ENCODE data around the gene TBX1.

Gene TBX1

DNA sequence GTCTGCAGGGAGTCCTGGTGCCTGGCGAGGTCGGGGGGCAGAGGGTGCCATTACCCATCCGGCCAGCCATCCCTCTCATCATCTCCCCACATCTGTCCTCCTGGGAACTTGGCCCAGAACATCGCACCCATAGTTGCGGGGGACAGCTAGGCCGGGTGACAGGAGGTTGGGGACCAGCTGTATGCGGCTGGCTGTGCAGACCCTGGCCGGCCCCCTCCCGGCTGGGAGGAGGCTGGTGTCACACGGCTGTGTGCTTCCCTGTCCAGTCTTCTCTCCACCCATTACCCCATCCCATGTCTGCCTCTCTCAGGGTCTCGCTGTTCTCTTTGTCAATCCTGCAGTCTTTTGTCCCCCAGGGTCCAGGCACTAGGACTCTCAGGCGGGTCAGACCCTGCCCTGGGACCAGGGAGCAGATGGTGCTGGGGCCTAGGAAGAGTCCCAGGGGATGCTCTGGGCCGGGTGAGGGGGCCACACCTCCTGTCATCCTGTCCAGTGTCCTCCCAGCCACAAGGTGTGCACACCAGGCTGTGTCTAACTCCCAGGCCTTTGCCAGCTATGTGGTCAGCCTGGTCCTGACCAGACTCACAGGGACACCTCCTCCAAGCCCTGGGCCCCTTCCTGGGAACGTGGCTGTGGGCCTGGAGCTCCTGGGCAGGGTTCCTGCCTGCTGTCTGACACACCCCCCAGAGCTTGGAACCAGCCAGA is 6.4 kb upstream of the TBX1 start:
- no peak for DNase-seq (ENCODE audit: low read depth)

DNA sequence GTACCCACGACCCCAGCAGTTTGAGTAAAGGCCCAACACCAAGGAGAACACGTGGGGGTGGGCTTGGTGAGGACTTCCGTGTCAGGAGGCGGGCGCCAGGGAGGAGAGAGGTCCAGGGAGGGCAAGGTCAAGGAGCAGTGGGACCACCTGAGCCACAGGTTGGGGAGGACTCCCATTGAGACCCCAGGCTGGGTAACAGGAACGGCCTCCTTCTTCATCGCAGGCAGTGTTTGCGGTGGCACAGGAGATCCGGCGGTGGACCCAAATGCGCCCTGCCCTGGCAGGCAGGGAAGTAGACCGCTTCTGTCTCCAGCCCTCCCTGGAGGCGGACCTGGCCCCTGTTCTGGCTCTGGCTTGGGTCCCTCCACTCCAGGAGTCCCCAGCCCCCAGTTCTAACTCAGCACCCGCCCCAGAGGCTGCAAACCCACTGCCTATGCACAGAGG is 5.9 kb upstream of the TBX1 start:
- no peak for DNase-seq (ENCODE audit: low read depth)

DNA sequence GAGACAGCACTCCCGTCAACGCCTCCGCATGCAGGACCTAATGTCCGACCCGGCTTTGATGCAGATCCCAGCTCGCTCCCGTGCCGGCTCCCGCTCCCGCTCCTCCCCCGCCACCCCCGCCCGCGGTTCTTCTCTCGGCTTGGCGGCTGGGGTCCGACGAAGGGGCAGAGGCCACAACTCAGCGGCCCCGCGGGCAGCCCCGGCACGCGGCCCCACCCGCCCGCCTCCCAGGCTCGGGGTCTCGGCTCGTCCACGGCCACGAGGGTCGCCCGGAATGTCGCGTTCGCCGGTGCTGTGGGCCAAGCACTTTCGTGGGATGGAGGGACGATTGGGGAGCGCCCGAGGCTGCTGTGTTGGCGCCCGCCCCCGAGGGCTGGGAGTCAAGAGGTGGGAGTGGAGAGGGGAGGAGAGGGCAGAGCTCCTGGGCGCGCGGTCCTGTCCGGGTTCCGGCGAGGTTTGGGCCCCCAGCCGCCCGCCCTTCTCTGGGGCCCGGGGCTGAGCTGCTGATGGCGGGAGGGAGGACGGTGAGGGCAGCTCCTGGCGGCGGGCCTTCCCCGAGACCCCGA is 5.3 kb upstream of the TBX1 start:
- no peak for DNase-seq (ENCODE audit: low read depth)

DNA sequence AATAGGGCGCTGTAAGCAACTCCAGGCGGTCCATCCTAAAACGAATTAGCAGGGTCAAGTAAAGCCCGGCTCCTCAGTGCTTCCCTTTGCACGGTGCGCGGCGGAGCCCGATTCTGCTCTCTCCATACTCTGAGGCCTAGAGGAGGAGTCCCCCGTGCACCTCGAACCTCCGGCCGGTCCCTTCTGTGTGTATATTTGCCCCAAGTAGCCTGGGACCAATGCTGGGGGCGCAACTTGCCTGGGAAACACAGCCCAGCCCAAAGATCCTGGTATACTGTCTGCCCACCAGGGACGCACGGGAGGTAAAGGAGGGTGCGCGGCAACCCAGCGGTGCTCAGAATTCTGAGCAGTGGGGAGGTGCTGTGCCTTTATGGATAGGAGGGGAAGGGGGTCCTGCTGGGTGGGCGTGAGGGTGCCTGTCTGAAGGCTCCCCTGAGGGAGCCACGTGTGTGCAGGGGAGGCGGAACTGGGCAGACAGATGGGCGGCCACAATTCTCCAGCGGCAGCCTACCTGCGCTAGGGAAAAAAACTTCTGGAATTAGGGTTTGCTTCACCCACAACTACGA is 4.8 kb upstream of the TBX1 start:
- DNase-seq (ENCODE audit: low read depth): no peak

DNA sequence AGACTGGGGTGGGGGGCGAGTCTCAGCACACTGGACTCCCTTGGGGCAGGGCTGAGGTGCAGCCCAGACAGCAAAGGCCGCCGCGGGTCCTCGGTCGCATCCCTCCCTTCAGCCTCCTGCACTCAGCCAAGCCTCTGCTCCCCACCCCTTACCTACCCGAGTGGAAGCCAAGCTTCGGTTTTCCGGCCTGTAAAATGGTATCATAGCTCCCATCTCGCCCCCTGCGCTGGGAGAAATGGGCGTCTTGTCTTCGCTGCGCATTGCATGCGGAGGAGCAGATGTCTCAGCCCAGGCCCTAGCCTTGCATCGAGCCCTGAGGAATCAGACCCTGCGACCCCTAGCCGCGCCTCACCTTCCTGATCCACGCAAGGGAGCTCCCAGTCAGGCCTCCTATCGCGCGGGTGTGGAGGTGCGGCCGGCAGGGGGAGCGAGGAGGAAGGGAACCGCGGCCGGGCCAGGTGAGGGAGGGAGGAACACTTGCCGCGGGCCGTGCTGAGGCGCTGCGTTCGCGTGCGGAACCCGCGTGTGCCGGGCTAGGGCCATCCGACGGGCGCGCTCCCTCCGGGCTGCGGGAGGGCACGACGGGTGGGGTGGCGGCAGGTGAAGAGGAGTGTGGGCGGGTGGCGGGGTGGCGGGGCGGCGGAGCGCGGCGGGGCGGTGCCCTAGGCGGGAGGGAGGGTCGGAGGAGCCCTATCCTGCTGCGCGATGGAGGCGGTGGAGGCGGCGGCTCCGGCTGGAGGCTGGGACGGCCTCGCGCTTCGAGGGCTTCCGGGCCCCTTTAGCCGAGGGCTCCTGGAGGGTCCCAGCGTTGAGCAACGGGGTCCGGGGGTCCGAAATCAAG is 4.1 kb upstream of the TBX1 start:
- DNase-seq (ENCODE audit: low read depth): peak; percentile 39

DNA sequence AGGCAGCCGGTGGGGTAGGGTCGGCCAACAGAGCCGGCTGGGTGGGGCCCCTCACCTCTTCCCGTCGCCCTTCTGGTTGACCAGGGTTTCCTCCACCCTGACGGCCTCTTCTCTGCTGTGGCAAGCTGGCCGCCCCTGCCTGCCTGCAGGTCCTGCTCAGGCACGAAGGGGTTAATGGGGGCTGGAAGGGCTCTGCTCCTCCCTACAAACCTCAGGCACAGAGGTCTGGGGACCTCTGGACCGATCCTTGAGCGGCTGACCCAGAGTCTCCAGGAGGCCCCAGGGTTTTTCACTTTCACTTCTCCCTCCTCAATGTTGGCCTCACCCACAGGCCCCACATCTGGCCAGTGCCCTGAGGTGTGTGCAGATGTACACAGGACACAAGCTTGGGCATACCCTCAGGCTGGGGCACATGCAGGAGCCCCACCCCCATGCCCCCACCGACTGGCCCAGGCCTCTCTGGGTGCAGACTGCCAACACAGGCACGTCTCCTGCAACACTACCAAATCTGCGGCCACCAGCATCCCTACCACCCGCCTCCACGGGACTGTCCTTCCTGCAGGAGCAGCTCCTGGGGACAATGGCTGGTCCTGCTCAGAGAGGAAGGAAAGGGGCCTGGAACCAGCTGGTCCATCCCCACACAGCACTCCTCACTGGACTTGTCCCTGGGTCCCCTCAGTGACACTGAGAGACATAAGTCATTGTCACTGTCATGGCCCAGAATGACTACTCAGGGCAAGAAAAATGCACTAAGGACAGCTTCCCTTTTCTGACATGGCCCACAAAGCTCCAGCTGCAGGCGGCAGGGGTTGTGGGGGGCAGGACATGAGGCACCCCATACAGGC is 3.2 kb upstream of the TBX1 start:
- DNase-seq (ENCODE audit: low read depth): no peak

DNA sequence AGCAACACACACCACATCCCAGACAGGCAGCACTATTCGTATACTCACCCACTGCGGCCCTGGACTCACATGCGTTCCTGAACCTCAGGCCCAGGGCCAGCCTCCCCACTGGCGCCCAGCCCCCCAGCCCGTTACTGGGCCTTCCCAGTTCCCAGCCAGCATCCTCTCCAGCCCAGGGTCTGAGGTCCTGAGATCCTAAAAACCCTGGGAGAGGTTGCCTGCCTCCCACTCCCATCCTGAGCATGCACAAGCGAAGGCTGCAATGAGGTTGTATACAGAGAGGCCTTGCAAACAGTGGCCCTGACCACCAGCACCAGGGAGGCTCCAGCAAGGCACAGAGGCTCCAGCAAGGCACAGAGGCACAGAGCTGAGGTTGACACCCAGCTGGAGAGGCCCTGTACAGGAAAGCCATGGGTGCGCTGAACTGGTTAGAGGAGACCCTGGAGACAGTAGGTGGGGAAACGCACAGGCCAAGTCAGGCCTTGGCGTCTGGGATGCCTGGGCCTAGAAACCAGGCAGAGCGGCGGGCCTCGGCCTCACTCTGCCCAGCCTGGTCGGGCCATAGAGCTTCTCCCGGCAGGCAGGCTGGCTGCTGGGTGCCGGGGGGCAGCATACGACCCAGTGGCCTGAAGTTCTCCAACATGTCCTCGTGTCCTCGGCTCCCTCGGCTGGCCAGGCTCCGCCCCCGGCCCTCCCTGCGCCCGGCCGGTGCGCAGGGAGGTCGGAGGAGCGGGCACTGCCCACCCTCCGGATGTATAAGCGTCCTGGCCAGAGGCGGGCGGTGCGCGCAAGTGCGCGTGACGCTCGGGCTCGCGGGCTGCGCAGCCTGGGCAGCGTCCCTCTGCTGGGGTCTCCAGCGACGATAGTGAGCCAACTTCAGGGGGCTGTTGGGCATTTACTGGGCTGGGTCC is 2.3 kb upstream of the TBX1 start:
- no peak for DNase-seq (ENCODE audit: low read depth)

DNA sequence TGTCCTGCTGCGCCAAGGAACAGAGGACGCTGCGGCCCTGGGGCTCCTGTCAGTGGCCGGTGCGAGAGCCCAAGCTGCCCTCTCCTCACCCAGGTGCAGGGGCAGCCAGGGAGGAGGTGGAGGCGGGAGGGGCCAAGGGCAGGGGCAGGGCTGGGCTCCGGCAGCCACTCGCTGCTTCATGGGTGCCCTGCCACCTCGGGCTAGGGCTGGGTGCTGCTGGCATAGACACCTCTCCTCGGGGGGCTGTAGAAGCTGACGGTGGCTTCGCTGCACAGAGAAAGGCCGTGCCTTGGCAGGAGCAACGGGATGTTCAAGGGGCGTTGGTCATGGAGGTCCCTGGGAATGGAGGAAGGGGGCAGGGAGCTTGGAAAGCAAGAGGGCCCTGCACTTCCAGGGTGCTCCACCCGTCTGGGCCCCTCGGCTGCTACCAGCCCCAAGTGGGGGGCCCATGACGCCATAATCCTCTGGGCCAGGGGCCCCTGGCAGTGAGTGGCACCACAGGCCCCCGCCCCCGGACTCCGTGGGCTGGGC is 1.6 kb upstream of the TBX1 start:
- DNase-seq (ENCODE audit: low read depth): no peak

DNA sequence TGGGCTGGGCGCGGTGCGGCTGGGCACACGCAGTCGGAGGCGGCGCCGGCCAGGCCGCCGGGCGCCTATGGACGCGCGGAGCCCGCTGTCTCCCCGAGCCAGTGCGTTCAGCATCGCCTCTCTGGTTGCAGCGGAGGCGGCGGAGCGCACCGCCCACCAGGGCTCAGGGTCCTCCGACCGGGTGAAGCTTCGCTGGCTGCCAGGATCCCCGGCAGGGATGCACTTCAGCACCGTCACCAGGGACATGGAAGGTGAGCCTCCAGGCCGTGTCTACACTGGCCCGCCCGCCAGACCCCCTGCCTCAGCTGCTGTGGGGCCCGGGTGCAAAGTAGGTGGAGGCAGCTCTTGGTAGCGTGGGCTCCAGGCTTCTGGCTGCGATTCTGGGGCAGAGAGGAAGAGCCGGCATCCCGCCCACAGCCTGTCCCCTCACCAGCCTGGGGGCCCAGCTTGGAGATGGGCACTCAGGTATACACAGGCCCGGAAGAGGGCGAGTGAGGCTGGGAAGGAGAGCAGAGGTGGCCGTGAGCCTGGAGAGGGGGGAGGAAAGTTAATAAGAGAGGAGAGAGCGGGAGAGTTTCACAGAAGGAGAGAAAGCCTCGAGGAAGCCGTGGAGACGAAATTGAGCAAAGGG is 1.0 kb upstream of the TBX1 start:
- no peak for DNase-seq (ENCODE audit: low read depth)

DNA sequence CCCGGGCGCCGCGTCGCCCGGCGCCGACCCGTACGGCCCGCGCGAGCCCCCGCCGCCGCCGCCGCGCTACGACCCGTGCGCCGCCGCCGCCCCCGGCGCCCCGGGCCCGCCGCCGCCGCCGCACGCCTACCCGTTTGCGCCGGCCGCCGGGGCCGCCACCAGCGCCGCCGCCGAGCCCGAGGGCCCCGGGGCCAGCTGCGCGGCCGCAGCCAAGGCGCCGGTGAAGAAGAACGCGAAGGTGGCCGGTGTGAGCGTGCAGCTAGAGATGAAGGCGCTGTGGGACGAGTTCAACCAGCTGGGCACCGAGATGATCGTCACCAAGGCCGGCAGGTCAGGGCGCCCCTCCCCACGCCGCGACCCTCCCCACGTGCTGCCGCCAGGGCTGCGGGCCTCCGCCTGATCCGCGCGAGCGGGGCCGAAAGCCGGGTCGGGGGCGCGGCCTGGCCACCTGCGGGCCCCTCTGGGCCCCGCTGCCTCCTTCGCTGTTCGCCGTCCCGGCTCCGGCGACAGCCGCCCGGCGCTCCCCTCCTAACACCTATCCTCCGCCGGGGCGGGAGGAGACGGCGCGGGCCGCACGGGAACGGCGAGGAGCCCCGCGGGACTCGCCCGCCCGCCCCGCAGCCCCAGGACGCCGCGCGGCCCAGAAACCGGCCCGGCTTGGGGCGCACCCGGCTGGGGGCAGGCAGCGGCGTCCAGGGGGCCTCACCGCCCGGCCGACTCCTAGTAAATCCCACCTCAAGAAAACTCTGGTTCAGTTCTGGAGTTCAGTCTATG is 560 bp downstream of the TBX1 start:
- DNase-seq (ENCODE audit: low read depth): no peak

DNA sequence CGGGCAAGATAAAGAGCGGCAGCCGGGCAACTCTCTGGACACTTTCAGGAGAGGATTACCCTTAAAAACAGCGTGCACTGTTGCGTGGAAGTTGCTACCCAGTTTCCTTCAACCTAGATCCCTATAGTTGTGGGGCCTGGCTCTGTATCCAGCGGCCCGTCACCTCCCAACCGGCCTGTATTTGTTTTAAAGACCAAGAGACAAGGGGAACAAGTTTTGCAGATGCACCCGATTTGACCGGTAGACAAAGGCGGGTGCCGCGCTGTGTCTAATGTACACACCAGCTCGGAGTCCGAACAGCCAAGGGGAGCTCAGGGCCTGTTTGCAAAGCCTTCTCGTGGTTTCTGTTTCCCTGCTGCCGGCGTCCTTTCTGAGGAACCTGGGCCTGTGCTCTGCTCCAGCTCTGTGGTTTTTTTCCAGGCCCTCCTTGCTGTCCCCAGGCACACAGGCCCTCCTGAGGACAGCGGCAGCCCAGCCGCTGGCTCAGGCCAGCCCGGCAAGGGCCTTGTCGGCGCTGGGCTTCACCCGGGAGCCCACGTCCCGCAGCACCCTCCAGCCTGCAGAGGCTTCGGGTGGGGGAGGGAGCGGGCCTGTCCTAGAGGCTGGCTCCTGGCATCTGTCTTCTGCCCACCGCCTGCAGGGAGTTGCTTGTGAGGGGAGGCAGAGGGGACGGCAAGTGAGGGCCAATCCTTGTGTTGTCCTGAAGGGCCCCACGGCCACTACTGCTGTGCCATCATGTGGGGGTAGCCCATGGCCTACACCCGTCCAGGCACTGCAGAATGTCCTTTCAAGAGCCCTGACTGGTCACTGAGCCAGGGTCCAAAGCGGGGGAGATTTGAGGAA is 1.4 kb downstream of the TBX1 start:
- DNase-seq (ENCODE audit: low read depth): no peak

DNA sequence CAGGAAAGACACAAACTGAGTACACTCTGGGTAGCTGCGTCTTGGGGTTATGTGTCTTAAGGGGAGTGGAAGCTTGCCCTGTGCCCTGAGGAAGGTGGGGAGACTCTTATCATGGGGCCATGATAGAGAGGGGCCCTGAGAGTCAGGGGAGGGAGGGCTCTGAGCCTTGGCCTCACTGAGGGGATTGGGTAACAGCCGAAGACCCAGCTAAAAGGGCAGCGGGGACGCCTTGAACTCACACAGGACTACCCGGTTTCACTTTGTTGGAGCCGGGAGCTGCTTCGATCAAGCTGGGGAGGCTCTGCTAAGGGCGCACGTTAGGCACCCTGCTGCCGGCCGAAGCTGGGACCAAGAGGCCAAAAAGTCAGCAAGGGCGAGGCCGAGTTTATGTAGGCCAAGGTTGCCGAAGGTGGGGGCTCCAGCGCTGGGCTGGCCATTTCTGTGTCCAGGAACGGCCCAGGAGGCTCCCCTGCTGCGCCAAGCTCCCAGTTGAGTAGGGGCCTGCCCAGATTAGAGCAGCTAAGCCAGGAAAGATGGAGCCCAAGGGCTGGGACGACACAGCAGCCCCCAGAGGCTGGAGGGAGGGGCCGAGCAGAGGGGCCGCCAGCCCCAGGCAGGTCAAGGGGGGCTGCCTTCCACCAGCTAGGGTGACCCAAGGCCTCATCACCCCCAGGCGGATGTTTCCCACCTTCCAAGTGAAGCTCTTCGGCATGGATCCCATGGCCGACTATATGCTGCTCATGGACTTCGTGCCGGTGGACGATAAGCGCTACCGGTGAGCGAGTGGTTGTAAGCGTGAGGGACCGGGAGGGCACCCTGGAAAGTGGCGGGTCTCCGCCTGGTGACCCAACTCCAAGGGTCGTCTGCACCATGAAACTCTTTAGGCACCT is 2.2 kb downstream of the TBX1 start:
- no peak for DNase-seq (ENCODE audit: low read depth)

DNA sequence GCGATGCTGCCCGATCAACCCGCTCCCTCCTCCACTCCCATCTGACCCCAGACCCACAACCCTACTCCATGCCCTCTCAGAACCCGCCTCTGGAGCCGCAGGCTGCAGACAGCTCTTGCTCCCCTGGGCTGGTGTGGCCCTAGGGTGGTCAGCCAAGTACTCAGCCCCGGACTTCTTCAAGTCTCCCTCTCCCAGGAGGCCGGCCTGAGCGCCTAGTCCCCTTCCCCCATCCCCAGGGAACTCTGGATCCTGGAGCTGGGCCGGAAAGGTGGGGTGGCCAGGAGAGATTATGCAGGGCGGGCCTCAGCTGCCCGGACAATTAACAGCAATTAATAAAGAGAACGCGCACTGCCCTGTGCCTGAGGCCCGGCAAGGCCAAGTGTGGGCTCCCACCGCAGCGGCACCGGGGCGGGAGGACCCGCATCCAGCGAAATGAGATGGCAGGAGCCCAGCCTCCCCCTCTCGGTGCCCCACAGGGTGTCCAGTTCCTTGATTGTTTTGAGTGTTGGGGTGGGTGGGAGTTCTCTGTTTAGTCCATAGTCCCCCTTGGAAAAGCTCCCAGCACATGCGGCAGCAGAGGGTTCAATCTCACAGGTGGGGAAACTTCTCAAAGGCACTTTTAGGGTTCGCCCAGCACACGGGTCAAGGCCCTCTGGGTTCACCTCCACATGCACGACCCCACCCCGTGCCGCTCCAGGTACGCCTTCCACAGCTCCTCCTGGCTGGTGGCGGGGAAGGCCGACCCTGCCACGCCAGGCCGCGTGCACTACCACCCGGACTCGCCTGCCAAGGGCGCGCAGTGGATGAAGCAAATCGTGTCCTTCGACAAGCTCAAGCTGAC is 3.1 kb downstream of the TBX1 start:
- no peak for DNase-seq (ENCODE audit: low read depth)

DNA sequence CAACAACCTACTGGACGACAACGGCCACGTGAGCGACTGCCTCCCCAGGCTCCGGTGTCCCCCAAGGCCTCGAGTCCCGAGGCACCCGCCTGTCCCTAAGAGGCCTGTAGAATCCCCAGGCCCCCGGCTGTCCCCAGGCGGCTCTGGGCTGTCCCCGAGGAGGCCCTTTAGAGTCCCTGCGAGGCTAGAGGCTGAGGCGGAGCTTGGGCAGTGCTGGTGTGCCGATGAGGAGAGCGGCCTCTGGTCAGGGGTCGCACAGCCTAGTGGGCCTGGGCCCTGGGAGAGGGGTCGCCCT is 3.7 kb downstream of the TBX1 start:
- DNase-seq (ENCODE audit: low read depth): no peak

DNA sequence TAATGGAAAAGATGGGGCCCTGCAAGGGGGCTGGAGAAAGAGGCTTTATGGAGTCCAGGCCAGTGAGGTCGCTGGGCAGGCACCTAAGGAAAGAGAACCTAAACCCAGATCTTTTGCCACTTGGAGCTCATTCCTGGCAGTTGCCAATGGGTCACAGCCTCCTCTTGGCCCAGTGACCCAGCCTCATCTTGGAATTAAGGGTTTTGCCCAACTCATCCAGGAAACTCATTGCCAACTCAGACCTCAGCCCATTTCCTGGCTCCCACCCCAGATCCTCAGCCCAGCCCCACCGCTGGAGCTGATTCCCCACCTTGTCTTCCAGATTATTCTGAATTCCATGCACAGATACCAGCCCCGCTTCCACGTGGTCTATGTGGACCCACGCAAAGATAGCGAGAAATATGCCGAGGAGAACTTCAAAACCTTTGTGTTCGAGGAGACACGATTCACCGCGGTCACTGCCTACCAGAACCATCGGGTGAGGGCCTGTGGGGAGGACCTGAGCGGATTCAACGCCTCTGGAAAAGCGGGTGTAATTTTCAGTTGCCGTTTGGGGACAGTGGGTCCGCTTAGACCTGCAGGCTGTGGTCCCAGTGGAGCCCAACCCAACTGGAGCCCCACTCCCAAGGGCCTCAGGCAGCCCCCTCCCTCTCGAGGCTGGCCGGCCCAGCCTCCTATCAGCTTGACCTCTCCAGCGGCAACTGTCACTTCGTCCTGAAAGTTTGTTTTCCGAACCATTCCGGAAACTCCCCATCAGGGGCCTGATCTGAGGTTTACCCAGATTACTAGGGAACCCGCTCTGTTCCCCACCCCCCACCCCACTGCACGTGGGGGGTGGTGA is 4.3 kb downstream of the TBX1 start:
- DNase-seq (ENCODE audit: low read depth): no peak
